Anterior cingulate cortex (tissue), 58 donors: ENCODE results near the gene CFAP221.
A peak's percentile ranks its signal among the peaks of the same experiment; 100 is the strongest.

Experiments
- DNase-seq, 58 donors: peaks; one replicate each; lab custom pipeline; 2025; lab: John Stamatoyannopoulos, UW

The CFAP221 gene

DNA sequence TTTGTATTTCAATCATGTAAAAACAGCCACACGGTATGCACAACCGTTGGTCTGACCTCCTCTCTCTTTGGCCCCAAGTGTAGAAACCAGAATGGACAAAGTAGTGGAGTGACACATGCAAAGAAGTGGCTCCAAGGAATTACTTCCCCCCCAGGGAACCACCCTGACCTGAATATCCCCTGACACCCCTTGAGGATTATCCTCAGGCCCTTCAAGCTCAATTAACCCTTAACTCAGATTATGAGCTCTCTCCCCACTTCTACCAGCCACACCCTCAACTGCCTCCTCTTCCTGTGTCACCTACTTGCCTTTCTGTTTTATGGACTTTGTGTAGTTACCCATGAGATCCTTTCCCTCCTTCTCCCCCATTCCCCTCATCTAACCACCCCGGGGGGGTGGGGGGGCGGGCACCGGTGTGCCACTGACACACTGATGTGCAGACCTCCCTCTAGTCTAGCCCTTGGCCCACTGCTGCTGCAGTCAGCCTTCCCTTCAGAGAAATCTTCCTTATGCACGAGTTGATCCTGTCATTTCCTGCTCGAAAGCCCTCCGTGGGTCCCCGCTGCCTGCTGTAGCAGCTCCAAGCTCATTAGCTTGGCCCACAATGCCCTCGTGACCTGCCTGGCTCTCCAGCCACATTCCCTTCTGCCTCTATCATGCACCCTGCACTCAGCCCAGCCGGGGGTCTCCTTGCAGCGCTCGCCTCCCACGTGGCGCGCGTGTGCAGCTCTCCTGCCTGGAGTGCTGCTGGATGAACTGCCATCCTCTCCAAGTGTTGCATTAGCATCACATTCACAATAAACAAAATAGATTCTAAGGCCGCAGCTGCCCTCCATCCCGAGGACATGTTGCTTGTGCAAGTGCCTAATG, 94.7 kb downstream of the CFAP221 start:
- peak in 10 of 58 donors; percentile 6 to 34 (median 22) for DNase-seq

- DNase-seq: peak in 54 of 58 donors; percentile 17 to 87 (median 69)
Observed at GRCh38 chr2:119641562-119642258, 97.5 kb downstream of the CFAP221 start.

DNA sequence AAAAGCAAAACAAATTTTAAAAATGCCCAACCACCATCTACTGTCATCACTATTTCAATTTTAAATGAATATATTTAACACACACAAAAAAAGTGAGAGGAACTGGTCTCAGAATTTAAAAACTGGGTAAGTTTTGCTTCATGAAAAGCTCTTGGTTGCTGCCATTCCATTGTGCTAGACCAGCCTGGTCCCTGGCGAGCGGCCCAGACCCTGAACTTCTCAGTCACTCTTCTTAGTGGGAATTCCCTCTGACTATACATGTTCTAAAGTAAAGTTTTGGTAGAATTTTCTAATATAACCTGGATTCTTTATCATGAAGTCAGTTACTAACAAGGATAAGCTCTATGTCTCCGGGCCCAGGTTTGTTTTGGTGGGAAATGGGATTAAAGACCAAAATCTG, 99.9 kb downstream of the CFAP221 start:
- DNase-seq: no peak

- no peak for DNase-seq
Observed at GRCh38 chr2:119645173-119645855, 101.1 kb downstream of the CFAP221 start.

- DNase-seq: no peak
Observed at GRCh38 chr2:119646149-119646548, 101.9 kb downstream of the CFAP221 start.

DNA sequence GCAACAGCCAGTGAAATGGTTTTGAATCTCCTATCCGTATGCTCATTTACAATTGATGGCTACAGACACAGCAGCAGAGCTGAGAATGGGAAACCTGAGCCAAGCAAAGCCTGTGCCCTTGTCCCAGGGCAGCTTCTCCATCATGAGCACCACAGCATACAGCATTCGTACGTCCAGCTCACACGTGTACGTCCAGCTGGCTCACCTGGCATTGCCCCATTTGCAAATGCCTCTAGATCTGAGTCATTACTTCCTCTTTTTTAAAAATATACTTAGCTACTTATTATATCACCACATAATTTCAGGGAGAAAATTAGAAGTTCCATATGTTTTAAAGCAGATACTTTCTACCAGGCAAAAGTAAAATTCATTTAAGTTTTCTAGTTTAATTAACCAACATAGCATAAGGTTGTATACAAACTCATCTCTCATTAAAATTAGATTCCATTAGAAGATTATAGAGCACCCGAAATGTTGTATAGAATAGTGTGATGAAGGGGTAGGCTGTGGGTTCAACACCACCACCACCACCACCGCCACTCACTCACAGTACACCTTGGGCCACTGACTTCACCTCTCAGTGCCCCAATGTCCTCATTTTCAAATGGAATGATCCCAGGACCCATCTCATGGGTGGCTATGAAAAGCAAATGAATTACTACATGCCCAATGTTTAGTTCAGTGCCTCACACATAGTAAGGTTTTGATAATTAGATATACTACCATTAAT, 103.4 kb downstream of the CFAP221 start:
- no peak for DNase-seq

GRCh38 chr2:119649364-119649917, 105.2 kb downstream of the CFAP221 start:
- DNase-seq: no peak

DNA sequence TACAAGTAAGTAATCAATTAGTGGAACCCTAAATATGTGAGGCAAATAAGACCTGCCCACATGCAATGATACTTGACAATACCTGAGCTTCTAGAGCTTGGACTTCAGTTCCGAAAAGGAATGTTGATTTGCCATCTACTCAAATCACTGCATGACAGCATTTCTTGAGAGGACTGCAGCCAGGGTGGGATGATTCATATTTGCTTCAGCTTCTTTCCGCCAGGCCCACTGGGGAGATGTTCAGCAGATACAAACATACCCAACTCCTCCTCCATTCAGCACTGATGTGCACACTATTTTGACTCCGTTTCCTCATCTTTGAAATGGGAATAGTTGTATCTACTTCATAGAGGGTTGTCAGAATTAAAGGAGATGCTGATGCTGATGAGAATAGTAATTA, 106.0 kb downstream of the CFAP221 start:
- DNase-seq: no peak

- DNase-seq: no peak
Observed at GRCh38 chr2:119650846-119651370, 106.7 kb downstream of the CFAP221 start.

DNA sequence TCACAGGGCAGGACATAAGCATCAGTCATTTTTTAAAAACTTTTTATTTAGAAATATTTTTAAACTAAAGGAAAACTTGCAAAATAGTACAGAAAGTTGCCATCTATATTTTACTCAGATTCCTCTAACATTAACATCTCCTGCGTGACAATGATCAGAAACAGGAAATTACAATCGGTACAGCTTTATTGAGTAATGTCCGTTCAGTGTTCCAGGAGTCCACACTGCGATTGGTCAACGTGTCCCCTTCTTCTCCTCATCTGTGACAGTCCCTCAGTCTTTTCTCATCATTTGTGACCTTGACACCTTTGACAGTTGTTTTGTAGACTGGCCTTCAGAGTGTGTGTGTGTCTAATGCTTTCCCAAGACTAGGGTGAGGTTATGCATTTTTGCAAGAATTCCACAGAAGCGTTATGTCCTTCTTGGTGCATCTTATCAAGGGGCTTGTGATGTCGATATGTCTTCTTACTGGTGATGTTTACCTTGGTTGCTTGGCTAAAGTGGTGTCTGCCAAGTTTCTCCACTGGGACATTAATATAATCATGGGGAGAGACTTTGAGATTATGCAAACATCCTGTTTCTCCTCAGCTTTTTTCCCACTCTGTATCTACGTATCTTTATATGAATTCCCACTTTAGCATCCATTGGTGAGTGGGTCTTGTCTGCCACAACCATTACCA, 113.4 kb downstream of the CFAP221 start:
- DNase-seq: no peak

DNA sequence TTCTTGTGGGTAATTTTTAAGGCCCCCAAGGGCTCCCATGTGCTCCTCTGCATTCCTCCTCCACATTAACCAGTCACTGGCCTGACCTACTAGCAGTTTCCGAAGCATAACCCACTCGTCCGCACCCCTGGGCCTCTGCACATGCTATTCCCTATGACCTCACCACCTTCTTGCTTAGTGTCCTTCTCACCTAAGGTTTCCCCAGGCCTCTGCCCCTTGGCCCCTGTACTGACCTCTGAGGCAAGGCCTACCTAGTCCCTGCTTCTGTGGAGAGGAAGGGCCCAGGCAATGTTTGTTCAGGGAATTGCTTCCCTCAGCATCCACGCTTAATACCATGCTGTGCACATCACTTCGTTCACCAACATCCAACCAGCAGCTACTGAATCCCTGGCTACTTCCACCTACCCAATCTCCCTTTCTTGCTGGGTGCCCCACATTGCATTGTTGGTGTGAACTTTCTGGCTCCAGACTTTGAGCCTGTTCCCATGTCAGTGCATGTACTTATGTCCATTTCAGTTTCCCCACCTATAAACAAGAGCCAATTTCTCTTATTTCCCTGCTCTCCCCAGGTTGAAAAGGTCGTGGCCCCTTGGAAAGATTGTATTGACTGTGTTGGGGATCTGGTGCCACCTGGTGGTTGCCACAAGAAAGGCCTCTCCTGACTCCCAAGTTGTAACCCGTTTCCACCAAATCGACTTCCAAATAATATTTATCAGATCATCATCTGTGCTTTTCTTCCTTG, 115.5 kb downstream of the CFAP221 start:
- peak in 6 of 58 donors; percentile 15 to 40 (median 23) for DNase-seq

- no peak for DNase-seq
Observed at GRCh38 chr2:119660343-119660658, 116.1 kb downstream of the CFAP221 start.

- no peak for DNase-seq
Observed at GRCh38 chr2:119662297-119662696, 118.0 kb downstream of the CFAP221 start.

GRCh38 chr2:119668546-119668945, 124.3 kb downstream of the CFAP221 start:
- DNase-seq: no peak

GRCh38 chr2:119671016-119671415, 126.8 kb downstream of the CFAP221 start:
- no peak for DNase-seq

DNA sequence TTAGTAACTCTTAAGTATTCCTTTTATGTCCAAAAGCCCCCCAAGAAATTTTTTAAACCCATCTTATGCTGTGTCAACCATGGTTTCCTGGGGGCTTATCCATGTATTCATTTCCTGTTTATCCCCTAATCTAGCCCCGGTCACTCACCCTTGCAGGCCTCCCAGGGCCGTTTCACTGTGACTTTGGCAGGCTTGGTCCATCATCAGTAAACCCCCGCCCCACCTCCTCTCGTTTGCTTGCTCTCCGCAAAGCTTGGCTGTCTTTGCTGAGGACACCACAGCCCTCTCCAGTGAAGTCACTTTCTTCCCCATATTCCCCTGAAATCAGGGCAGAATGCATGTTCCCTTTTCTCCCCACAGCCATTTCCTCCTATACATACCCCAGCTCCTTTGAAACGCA, 127.5 kb downstream of the CFAP221 start:
- DNase-seq: no peak

GRCh38 chr2:119672161-119672862, 128.1 kb downstream of the CFAP221 start:
- DNase-seq: no peak

DNA sequence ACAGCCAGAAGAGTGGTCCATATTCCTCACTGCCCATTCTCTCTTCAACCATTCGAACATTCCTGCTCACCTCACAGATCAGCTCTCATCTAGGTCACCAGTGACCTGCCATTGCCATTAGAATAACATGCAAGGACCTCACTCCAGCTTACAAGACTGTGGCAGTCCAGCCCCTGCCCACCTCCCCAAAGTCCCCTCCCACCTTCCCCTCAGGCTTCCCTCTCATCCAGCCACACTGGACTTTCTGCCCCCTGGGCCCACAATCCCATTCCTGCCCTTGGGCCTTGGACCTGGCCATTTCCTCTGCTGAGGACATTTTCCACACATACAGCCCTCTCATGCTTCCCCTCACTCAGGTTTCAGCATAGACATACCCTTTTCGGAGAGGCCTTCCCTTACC, 129.5 kb downstream of the CFAP221 start:
- DNase-seq: no peak
